Measurements from ENCODE around the gene PHLDB3.

The PHLDB3 gene

GRCh38 chr19:43546581-43546980, 42.0 kb upstream of the PHLDB3 start:
- H3K4me3 ChIP-seq (ENCODE audit: low read length), result no peak overlapping the region
- no peak for DNase-seq (ENCODE audit: low read depth)
- TF ChIP-seq CTCF (conservative IDR thresholded peaks at IDR 0.05; ENCODE audit: low read depth, low read length), result no peak

- no peak for DNase-seq (ENCODE audit: low read depth)
- H3K4me3 ChIP-seq (ENCODE audit: low read length), result no peak overlapping the region
- no peak for TF ChIP-seq CTCF (conservative IDR thresholded peaks at IDR 0.05; ENCODE audit: low read depth, low read length)
Observed at GRCh38 chr19:43545981-43546380, 41.4 kb upstream of the PHLDB3 start.

- no peak for DNase-seq (ENCODE audit: low read depth)
- no peak for TF ChIP-seq CTCF (conservative IDR thresholded peaks at IDR 0.05; ENCODE audit: low read depth, low read length)
- no peak overlapping the region for H3K4me3 ChIP-seq (ENCODE audit: low read length)
Observed at GRCh38 chr19:43545276-43545675, 40.7 kb upstream of the PHLDB3 start.

- no peak for TF ChIP-seq CTCF (conservative IDR thresholded peaks at IDR 0.05; ENCODE audit: low read depth, low read length)
- H3K4me3 ChIP-seq (ENCODE audit: low read length), result no peak overlapping the region
- DNase-seq (ENCODE audit: low read depth), result no peak
Observed at GRCh38 chr19:43544077-43544476, 39.5 kb upstream of the PHLDB3 start.

GRCh38 chr19:43541920-43542650, 37.5 kb upstream of the PHLDB3 start:
- no peak for TF ChIP-seq CTCF (conservative IDR thresholded peaks at IDR 0.05; ENCODE audit: low read depth, low read length)
- no peak for DNase-seq (ENCODE audit: low read depth)
- H3K4me3 ChIP-seq (ENCODE audit: low read length), result no peak overlapping the region

- no peak for DNase-seq (ENCODE audit: low read depth)
- H3K4me3 ChIP-seq (ENCODE audit: low read length), result no peak overlapping the region
- no peak for TF ChIP-seq CTCF (conservative IDR thresholded peaks at IDR 0.05; ENCODE audit: low read depth, low read length)
Observed at GRCh38 chr19:43540381-43540780, 35.8 kb upstream of the PHLDB3 start.

- no peak overlapping the region for H3K4me3 ChIP-seq (ENCODE audit: low read length)
- TF ChIP-seq CTCF (conservative IDR thresholded peaks at IDR 0.05; ENCODE audit: low read depth, low read length), result no peak
- DNase-seq (ENCODE audit: low read depth), result no peak
Observed at GRCh38 chr19:43538922-43539321, 34.4 kb upstream of the PHLDB3 start.

Measured in retinal pigment epithelial cell (primary cell).